Colonic mucosa (tissue), 4 donors: ENCODE data around the gene TULP4. TPM values are rescaled to one million over a fixed set of nuclear protein-coding genes. Genes with fewer than 3 reads are reported as not detected.

ENCODE experiments used
- DNase-seq: peaks from one replicate; pipeline ENCODE4 v3.0.0-alpha.2; 2020
- H3K27ac ChIP-seq: fragments of 200-600 bp; one replicate; pipeline ENCODE4 v1.8.0; 2021
- H3K27me3 ChIP-seq: fragments of 200-600 bp; one replicate; pipeline ENCODE4 v1.8.0; 2021
- H3K36me3 ChIP-seq: fragments of 200-600 bp; one replicate; pipeline ENCODE4 v1.8.0; 2021
- H3K4me1 ChIP-seq: fragments of 200-600 bp; one replicate; pipeline ENCODE4 v1.8.0; 2021; ENCODE audit warnings: mild to moderate bottlenecking
- H3K4me3 ChIP-seq: fragments of 200-600 bp; one replicate; pipeline ENCODE4 v1.8.0; 2021
- H3K9ac ChIP-seq, 2 donors: one replicate each; pipeline ENCODE4 v1.7.0; 2013; ENCODE audit warnings: control low read depth in 2 of 2, low read depth in 2 of 2, low read length in 2 of 2
- H3K9me3 ChIP-seq: fragments of 200-600 bp; one replicate; pipeline ENCODE4 v1.8.0; 2021
- intact Hi-C: fragments of 100-400 bp; cut with DNase I; formaldehyde crosslinking; loops from one replicate; pipeline ENCODE4 v1.14.1; 2022
- total RNA-seq, 2 donors: library from RNA; stranded (reverse); fragmentation: NEBNext Ultra II Directional in 1 of 2; extraction: Animal tissue kit (Norgen Biotek cat#: 25700) in 1 of 2; gene quantifications; one replicate each; pipeline ENCODE4 v1.2.1, GENCODE V29; 2021
- TF ChIP-seq, protein P1 (sequence below): fragments of 200-600 bp; IDR thresholded peaks from one replicate; pipeline ENCODE4 v1.8.0; 2022; ENCODE audit warnings: antibody characterized with exemption, mild to moderate bottlenecking
- donor health status: healthy.
- donor health status: DM: no; HTN: no; CAD: no.
- donor health status: DM: no; HTN: no; CAD: no.

TULP4 gene
- total RNA-seq, 2 donors from 2014 or later, result 63.1 to 68.0 TPM

DNA sequence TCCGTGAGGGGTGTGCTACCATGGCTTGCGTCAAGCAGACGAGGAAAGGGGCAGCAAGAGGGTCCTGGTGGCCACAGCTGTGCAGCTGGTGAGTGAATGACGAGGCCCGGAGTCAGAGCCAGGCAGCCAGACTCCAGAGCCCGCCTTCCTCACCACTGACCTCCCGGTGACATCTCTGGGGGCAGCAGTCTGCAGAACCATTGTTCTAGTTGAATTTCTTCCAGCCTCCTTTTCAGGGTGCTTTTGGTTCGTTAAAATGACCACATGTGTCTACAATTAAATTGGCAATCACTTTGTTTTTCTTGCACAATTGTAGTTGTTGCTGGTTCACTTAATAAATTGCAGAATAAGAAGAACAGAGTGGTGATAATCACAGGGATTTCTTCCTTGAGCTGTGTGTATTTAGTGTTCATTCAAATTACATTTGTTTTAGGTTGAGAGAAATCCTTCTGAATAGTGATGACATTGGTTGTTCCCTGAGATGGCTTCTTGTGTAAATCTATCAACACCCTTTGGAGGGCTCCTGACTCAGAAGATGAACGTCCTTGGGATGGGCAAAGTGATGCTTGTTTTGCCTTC is 96.4 kb downstream of the TULP4 start:
- Histone ChIP-seq H3K4me3 (no peak overlapping the region), H3K9ac (no peak overlapping the region), H3K27ac (no peak overlapping the region), H3K9me3 (no peaks in the 10 kb centered on the region), H3K27me3 (no peaks in the 10 kb centered on the region), H3K36me3 (no peaks in the 10 kb centered on the region), H3K4me1 (no peaks in the 10 kb centered on the region)
- intact Hi-C loops, result no loop called here
- no peak for DNase-seq
- TF ChIP-seq, protein P1, sequence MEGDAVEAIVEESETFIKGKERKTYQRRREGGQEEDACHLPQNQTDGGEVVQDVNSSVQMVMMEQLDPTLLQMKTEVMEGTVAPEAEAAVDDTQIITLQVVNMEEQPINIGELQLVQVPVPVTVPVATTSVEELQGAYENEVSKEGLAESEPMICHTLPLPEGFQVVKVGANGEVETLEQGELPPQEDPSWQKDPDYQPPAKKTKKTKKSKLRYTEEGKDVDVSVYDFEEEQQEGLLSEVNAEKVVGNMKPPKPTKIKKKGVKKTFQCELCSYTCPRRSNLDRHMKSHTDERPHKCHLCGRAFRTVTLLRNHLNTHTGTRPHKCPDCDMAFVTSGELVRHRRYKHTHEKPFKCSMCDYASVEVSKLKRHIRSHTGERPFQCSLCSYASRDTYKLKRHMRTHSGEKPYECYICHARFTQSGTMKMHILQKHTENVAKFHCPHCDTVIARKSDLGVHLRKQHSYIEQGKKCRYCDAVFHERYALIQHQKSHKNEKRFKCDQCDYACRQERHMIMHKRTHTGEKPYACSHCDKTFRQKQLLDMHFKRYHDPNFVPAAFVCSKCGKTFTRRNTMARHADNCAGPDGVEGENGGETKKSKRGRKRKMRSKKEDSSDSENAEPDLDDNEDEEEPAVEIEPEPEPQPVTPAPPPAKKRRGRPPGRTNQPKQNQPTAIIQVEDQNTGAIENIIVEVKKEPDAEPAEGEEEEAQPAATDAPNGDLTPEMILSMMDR, result no peak

GRCh38 chr6:158409451-158409850 is 97.2 kb downstream of the TULP4 start:
- no peaks in the 10 kb centered on the region for H3K36me3 ChIP-seq
- TF ChIP-seq, protein P1, result no peak
- no peak overlapping the region for H3K9ac ChIP-seq
- H3K27ac ChIP-seq, result no peak overlapping the region
- H3K9me3 ChIP-seq, result no peaks in the 10 kb centered on the region
- H3K4me3 ChIP-seq, result no peak overlapping the region
- intact Hi-C loops, result no loop called here
- DNase-seq, result no peak
- H3K27me3 ChIP-seq, result no peaks in the 10 kb centered on the region
- no peaks in the 10 kb centered on the region for H3K4me1 ChIP-seq

DNA sequence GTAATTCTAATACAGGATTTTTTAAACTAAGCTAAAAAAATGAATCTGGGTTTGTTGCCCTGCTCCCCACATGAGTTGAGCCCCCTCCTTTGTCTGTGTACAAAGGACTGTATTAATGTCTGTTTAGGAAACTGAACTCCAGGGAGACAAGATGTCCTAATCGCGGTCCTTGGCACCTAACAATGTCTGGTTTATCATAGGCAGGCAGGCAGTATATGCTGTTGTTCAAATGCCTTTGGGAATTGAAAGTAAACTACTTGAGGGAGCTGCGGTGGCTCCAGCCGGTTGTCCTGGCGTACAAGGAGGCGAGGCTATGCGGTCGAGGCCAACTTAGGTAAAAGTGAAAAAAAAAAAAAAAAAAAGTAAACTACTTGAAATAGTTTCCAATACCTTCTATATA is 98.5 kb downstream of the TULP4 start:
- DNase-seq, result no peak
- intact Hi-C loops, result no loop called here
- no peak overlapping the region for H3K4me3 ChIP-seq
- TF ChIP-seq, protein P1, result no peak
- H3K4me1 ChIP-seq, result no peaks in the 10 kb centered on the region
- H3K27ac ChIP-seq, result no peak overlapping the region
- no peaks in the 10 kb centered on the region for H3K9me3 ChIP-seq
- H3K9ac ChIP-seq, result no peak overlapping the region
- H3K36me3 ChIP-seq, result no peaks in the 10 kb centered on the region
- H3K27me3 ChIP-seq, result no peaks in the 10 kb centered on the region

DNA sequence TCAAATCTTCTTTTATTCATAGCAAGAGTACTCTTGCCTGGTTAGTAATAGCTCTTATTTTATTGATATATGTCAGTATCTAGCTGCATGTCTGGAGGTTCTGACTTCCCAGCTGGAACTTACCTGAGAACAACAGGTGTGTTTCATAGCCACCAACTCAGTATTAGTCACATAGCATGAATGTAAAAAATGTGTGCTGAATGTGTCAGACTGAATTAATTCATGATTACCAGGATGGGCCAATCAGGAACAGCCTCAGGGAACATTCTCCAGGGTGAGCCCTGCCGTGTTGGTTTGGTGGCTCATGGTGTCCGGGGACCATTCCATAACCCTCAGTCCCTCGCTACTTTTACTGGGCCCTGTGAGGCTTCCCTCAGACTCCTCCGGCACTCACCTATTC is 99.7 kb downstream of the TULP4 start:
- no peak for DNase-seq
- TF ChIP-seq, protein P1, result no peak
- Histone ChIP-seq H3K4me1 (no peaks in the 10 kb centered on the region), H3K27ac (no peak overlapping the region), H3K27me3 (no peaks in the 10 kb centered on the region), H3K4me3 (no peak overlapping the region), H3K36me3 (no peaks in the 10 kb centered on the region), H3K9me3 (no peaks in the 10 kb centered on the region), H3K9ac (no peak overlapping the region)
- intact Hi-C loops, result no loop called here

DNA sequence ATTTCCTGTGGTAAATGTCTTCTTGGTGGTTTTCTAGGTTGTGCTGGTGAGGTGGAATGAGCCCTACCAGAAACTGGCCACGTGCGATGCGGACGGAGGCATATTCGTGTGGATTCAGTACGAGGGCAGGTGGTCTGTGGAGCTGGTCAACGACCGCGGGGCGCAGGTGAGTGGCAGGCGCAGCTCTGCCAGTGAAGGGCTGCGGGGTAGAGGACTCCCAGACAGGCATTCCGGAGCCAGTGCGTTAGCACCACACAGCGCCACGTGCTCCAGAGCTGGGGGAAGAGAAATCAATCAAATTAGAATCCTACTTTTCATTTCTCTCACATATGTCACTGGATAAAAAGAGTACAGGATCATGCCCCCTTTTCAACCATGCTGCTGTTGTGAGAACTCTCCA is 100.8 kb downstream of the TULP4 start:
- TF ChIP-seq, protein P1, result no peak
- no peak overlapping the region for H3K4me3 ChIP-seq
- intact Hi-C loops, result no loop called here
- no peak overlapping the region for H3K27ac ChIP-seq
- H3K27me3 ChIP-seq, result no peaks in the 10 kb centered on the region
- no peak overlapping the region for H3K9ac ChIP-seq
- H3K9me3 ChIP-seq, result no peaks in the 10 kb centered on the region
- no peak for DNase-seq
- H3K4me1 ChIP-seq, result no peaks in the 10 kb centered on the region
- no peaks in the 10 kb centered on the region for H3K36me3 ChIP-seq
